ENCODE data around the gene PLBD2.

Gene PLBD2

GRCh38 chr12:113361574-113362370 is 3.4 kb downstream of the PLBD2 start:
- H3K9ac ChIP-seq (ENCODE audit: low read depth, low read length), result no peak overlapping the region
- H3K27ac ChIP-seq (ENCODE audit: low read length), result no peak overlapping the region
- no peaks in the 10 kb centered on the region for H3K27me3 ChIP-seq (ENCODE audit: insufficient read depth, low read length)
- H3K4me1 ChIP-seq (ENCODE audit: insufficient read depth, low read length), result peaks cover 4% of the 10 kb centered on the region; the same call in 1 of the 2 replicates
- H3K36me3 ChIP-seq (ENCODE audit: insufficient read depth, low read depth, low read length), result 0 out of 2 replicates have a peak, but pooled peaks cover 3% of the 10 kb centered on the region
- H3K9me3 ChIP-seq (ENCODE audit: insufficient read depth, low read depth, low read length), result no peaks in the 10 kb centered on the region
- H3K4me3 ChIP-seq (ENCODE audit: low read length), result no peak overlapping the region

DNA sequence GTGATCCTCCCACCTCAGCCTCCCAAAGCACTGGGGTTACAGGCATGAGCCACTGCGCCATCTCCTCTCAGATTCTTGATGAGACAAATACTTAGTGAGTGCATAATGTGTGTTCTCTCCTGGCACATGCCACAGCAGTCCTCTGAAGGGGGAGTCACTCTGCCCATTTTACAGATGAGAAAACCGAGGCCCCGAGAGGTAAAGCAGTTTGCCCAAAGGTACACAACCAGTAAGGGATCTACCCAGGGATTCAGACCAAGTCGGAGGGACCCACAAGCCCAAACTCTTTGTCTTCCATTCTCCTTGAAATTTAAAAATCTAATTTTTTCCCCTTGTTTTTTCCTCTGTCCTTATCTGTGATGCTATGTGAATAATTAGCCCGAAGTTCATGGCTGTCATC is 6.3 kb downstream of the PLBD2 start:
- Histone ChIP-seq H3K27ac (ENCODE audit: low read length) (no peak overlapping the region), H3K4me3 (ENCODE audit: low read length) (no peak overlapping the region), H3K4me1 (ENCODE audit: insufficient read depth, low read length) (no peaks in the 10 kb centered on the region; the same call in 1 of the 2 replicates), H3K9ac (ENCODE audit: low read depth, low read length) (no peak overlapping the region), H3K9me3 (ENCODE audit: insufficient read depth, low read depth, low read length) (no peaks in the 10 kb centered on the region), H3K27me3 (ENCODE audit: insufficient read depth, low read length) (no peaks in the 10 kb centered on the region), H3K36me3 (ENCODE audit: insufficient read depth, low read depth, low read length) (0 out of 2 replicates have a peak, but pooled peaks cover 3% of the 10 kb centered on the region)

- no peak overlapping the region for H3K4me3 ChIP-seq (ENCODE audit: low read length)
- H3K27me3 ChIP-seq (ENCODE audit: insufficient read depth, low read length), result no peaks in the 10 kb centered on the region
- H3K36me3 ChIP-seq (ENCODE audit: insufficient read depth, low read depth, low read length), result 0 out of 2 replicates have a peak, but pooled peaks cover 3% of the 10 kb centered on the region
- no peak overlapping the region for H3K9ac ChIP-seq (ENCODE audit: low read depth, low read length)
- H3K27ac ChIP-seq (ENCODE audit: low read length), result no peak overlapping the region
- H3K4me1 ChIP-seq (ENCODE audit: insufficient read depth, low read length), result no peaks in the 10 kb centered on the region
- H3K9me3 ChIP-seq (ENCODE audit: insufficient read depth, low read depth, low read length), result no peaks in the 10 kb centered on the region
Observed at GRCh38 chr12:113365639-113366395, 7.4 kb downstream of the PLBD2 start.

GRCh38 chr12:113366827-113367226 is 8.4 kb downstream of the PLBD2 start:
- Histone ChIP-seq H3K27ac (ENCODE audit: low read length) (no peak overlapping the region), H3K27me3 (ENCODE audit: insufficient read depth, low read length) (no peaks in the 10 kb centered on the region), H3K4me1 (ENCODE audit: insufficient read depth, low read length) (no peaks in the 10 kb centered on the region), H3K36me3 (ENCODE audit: insufficient read depth, low read depth, low read length) (no peaks in the 10 kb centered on the region), H3K9me3 (ENCODE audit: insufficient read depth, low read depth, low read length) (no peaks in the 10 kb centered on the region), H3K9ac (ENCODE audit: low read depth, low read length) (no peak overlapping the region), H3K4me3 (ENCODE audit: low read length) (no peak overlapping the region)

DNA sequence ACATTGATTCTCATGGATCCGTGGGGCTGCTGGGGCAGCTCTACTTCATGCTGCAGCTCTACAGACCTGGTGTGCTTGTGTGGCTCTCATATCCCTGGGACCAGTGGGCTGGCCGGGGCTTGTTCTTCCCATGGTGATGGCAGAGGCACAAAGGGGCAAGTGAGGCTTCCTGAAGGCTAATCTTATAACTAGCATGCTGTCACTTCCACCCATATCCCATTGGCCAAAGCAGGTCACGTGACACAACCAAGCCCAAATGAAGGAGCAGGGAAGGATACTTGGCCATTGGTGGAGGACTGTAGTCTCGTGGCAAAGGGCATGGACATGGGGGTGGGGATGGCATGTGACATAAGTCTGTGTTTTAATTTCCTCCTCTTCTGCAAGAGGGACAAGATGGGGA is 9.9 kb downstream of the PLBD2 start:
- no peak overlapping the region for H3K27ac ChIP-seq (ENCODE audit: low read length)
- no peaks in the 10 kb centered on the region for H3K27me3 ChIP-seq (ENCODE audit: insufficient read depth, low read length)
- H3K4me1 ChIP-seq (ENCODE audit: insufficient read depth, low read length), result no peaks in the 10 kb centered on the region
- H3K4me3 ChIP-seq (ENCODE audit: low read length), result no peak overlapping the region
- no peak overlapping the region for H3K9ac ChIP-seq (ENCODE audit: low read depth, low read length)
- no peaks in the 10 kb centered on the region for H3K9me3 ChIP-seq (ENCODE audit: insufficient read depth, low read depth, low read length)
- peaks cover 4% of the 10 kb centered on the region; the same call in 1 of the 2 replicates for H3K36me3 ChIP-seq (ENCODE audit: insufficient read depth, low read depth, low read length)

DNA sequence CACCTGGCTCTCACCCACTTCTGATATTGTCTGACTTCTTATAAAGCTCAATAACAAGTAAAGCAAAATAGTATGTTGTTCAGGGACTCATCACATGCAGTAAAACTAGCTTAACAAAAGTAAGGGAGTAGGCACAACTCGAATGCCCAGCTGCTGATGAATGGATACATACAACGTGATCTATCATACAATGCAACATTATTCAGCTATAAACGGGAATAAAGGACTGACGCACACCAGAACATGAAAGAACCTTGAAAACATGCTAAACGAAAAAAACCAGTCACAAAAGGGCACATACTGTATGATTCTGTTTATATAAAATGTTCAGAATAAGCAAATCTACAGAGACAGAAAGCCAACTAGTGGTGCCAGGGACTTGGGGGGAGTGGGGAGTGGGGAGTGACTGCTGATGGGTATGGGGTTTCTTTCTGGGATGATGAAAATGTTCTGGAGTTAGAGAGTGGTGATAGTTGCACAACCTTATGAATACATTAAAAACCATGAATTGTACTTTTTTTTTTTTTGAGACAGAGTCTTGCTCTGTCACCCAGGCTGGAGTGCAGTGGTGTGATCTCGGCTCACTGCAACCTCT is 11.1 kb downstream of the PLBD2 start:
- Histone ChIP-seq H3K4me3 (ENCODE audit: low read length) (no peak overlapping the region), H3K4me1 (ENCODE audit: insufficient read depth, low read length) (no peaks in the 10 kb centered on the region), H3K36me3 (ENCODE audit: insufficient read depth, low read depth, low read length) (peaks cover 11% of the 10 kb centered on the region), H3K9ac (ENCODE audit: low read depth, low read length) (no peak overlapping the region), H3K27me3 (ENCODE audit: insufficient read depth, low read length) (no peaks in the 10 kb centered on the region), H3K27ac (ENCODE audit: low read length) (no peak overlapping the region), H3K9me3 (ENCODE audit: insufficient read depth, low read depth, low read length) (no peaks in the 10 kb centered on the region)

DNA sequence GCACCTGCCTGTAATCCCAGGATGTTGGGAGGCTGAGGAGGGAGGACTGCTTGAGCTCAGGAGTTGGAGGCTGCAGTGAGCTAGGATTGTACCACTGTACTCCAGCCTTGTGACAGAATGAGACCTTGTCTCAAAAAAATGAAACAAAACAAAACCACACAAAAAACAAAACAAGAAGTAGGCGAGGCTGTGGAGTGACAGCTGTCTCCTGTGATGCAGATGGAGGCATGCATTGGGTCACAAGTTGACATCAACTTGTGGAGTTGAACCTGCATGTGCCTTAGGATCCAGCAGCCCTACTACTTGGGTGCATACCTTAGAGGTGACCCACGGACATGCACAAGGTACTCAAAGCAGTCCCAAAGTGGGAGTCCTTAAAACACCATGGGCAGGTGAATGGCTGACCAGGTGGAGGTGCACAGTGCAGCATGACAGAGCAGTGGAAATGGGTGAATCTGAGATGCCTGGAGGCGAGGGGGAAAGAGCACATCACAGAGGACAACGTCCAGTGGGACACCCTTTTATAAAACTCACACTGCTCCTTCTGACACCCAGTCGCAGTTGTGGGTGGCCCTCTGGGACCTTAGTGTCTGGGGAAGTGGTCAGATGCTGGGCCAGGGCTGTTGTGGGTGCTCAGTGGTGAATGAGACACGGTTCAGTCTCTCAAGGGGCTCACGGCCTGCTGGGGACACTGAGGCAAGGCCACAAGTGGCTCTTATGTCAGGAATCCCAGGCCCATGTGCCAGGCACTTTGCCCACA is 12.7 kb downstream of the PLBD2 start:
- H3K4me3 ChIP-seq (ENCODE audit: low read length), result no peak overlapping the region
- H3K27ac ChIP-seq (ENCODE audit: low read length), result no peak overlapping the region
- no peaks in the 10 kb centered on the region for H3K27me3 ChIP-seq (ENCODE audit: insufficient read depth, low read length)
- peaks cover 22% of the 10 kb centered on the region for H3K36me3 ChIP-seq (ENCODE audit: insufficient read depth, low read depth, low read length)
- H3K4me1 ChIP-seq (ENCODE audit: insufficient read depth, low read length), result no peaks in the 10 kb centered on the region
- H3K9me3 ChIP-seq (ENCODE audit: insufficient read depth, low read depth, low read length), result no peaks in the 10 kb centered on the region
- no peak overlapping the region for H3K9ac ChIP-seq (ENCODE audit: low read depth, low read length)

DNA sequence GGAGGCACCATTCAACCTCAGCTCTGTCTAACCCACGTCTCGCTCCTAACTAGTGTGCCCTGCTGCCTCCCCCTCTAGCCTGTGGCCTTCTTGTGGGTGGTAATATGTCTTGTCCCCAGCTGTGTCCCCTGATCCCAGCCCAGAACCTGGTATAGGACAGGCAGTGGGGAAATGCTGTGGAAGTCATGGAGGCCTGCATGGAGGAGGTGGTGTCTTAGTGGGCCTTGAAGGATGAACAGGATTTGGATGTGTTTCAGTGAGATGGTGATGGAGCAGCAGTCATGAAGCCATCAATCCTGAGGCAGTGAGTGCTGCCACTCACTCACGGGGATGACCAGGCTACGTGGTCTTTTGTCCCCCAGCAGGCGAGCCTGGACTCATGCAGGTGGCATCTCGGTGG is 13.4 kb downstream of the PLBD2 start:
- H3K36me3 ChIP-seq (ENCODE audit: insufficient read depth, low read depth, low read length), result peaks cover 22% of the 10 kb centered on the region
- H3K27me3 ChIP-seq (ENCODE audit: insufficient read depth, low read length), result no peaks in the 10 kb centered on the region
- H3K9ac ChIP-seq (ENCODE audit: low read depth, low read length), result no peak overlapping the region
- no peaks in the 10 kb centered on the region for H3K4me1 ChIP-seq (ENCODE audit: insufficient read depth, low read length)
- H3K9me3 ChIP-seq (ENCODE audit: insufficient read depth, low read depth, low read length), result no peaks in the 10 kb centered on the region
- H3K27ac ChIP-seq (ENCODE audit: low read length), result no peak overlapping the region
- H3K4me3 ChIP-seq (ENCODE audit: low read length), result no peak overlapping the region

GRCh38 chr12:113372371-113372770 is 14.0 kb downstream of the PLBD2 start:
- no peaks in the 10 kb centered on the region for H3K27me3 ChIP-seq (ENCODE audit: insufficient read depth, low read length)
- peaks cover 22% of the 10 kb centered on the region for H3K36me3 ChIP-seq (ENCODE audit: insufficient read depth, low read depth, low read length)
- H3K4me3 ChIP-seq (ENCODE audit: low read length), result no peak overlapping the region
- no peaks in the 10 kb centered on the region for H3K9me3 ChIP-seq (ENCODE audit: insufficient read depth, low read depth, low read length)
- H3K4me1 ChIP-seq (ENCODE audit: insufficient read depth, low read length), result no peaks in the 10 kb centered on the region
- no peak overlapping the region for H3K27ac ChIP-seq (ENCODE audit: low read length)
- no peak overlapping the region; the same call in 1 of the 2 replicates for H3K9ac ChIP-seq (ENCODE audit: low read depth, low read length)

- Histone ChIP-seq H3K4me3 (ENCODE audit: low read length) (no peak overlapping the region), H3K27me3 (ENCODE audit: insufficient read depth, low read length) (no peaks in the 10 kb centered on the region), H3K27ac (ENCODE audit: low read length) (no peak overlapping the region), H3K9me3 (ENCODE audit: insufficient read depth, low read depth, low read length) (no peaks in the 10 kb centered on the region), H3K36me3 (ENCODE audit: insufficient read depth, low read depth, low read length) (peaks cover 27% of the 10 kb centered on the region), H3K9ac (ENCODE audit: low read depth, low read length) (no peak overlapping the region), H3K4me1 (ENCODE audit: insufficient read depth, low read length) (no peaks in the 10 kb centered on the region)
Observed at GRCh38 chr12:113373440-113373839, 15.1 kb downstream of the PLBD2 start.

DNA sequence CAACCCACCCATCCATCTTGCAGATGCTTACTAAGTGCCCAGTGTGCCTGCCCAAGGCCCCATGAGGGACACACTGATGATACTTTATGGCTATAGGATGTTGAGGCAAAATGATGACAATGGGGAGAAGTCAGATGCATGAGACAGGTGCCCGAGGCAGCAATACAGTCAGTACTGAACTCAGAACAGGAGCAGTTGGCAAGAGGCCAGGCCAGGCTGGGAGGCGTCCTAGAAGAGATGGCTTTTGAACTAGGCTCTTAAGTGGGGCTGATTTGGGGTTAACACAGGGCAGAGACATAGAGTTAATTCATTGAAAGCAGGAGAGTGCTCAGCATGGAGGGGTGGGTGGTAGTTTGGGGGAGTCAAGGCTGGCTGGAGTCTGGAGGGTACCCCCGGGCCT is 15.6 kb downstream of the PLBD2 start:
- Histone ChIP-seq H3K4me3 (ENCODE audit: low read length) (no peak overlapping the region), H3K4me1 (ENCODE audit: insufficient read depth, low read length) (no peaks in the 10 kb centered on the region), H3K9ac (ENCODE audit: low read depth, low read length) (no peak overlapping the region), H3K27me3 (ENCODE audit: insufficient read depth, low read length) (no peaks in the 10 kb centered on the region), H3K36me3 (ENCODE audit: insufficient read depth, low read depth, low read length) (peaks cover 27% of the 10 kb centered on the region), H3K27ac (ENCODE audit: low read length) (no peak overlapping the region), H3K9me3 (ENCODE audit: insufficient read depth, low read depth, low read length) (no peaks in the 10 kb centered on the region)
